ENCODE data around the gene PRKAG3. TPM values are rescaled to one million over a fixed set of nuclear protein-coding genes. Genes with fewer than 3 reads are reported as not detected.

Gene PRKAG3
- total and polyA plus RNA-seq, 2 experiments from 2014 or later = not detected

DNA sequence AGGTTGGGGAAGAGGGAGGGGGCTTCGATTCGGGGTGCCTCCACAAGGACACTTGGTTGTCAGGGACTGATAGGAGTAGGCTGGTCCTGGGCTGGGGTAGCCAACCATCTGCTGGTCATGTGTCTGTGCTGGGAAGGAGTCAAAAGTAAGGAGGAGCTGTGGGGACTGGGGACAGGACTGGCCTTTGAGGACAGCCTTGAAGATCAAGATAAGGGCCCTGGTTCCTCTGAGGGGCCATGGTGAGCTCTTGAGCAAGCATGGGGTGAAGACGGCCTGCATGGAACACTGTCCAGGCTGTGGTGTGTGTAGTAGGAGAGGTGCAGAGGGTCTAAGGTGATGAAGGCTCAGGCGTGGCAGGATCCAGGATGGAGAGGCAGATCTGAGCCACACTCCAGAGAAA, 47.9 kb downstream of the PRKAG3 start:
- in situ Hi-C loops (cut with MboI) = no loop called here
- Histone ChIP-seq H3K9ac (no peak overlapping the region), H2AFZ (no peak overlapping the region), H3K27ac (no peak overlapping the region), H3F3A (ENCODE audit: insufficient read depth) (no peaks in the 10 kb centered on the region), H3K79me2 (ENCODE audit: insufficient read depth) (no peaks in the 10 kb centered on the region), H3K9me2 (ENCODE audit: insufficient read depth) (no peaks in the 10 kb centered on the region), H3K36me3 (ENCODE audit: low read depth) (no peaks in the 10 kb centered on the region), H3K4me1 (ENCODE audit: insufficient read depth) (no peaks in the 10 kb centered on the region), H3K27me3 (replicated peaks; ENCODE audit: insufficient read depth) (no peaks in the 10 kb centered on the region), H3K9me3 (ENCODE audit: low read depth) (no peaks in the 10 kb centered on the region), H3K4me2 (ENCODE audit: unreplicated experiment) (no peak overlapping the region), H4K20me1 (ENCODE audit: insufficient read depth) (no peaks in the 10 kb centered on the region), H3K4me3 (no peak overlapping the region)
- DNase-seq = no peak
- TF ChIP-seq EZH2phosphoT487 (IDR thresholded peaks at IDR 0.05; ENCODE audit: insufficient read depth, low read depth) (no peak), EZH2 (IDR thresholded peaks at IDR 0.05; ENCODE audit: insufficient read depth, poor library complexity, severe bottlenecking) (no peak)
- 98 to 99% methylated on average over 4 of the region's 4 CpGs for WGBS, 2 experiments (ENCODE audit: low coverage in 1 of 2, low lambda C conversion rate in 2 of 2, missing lambda C conversion rate in 2 of 2)

DNA sequence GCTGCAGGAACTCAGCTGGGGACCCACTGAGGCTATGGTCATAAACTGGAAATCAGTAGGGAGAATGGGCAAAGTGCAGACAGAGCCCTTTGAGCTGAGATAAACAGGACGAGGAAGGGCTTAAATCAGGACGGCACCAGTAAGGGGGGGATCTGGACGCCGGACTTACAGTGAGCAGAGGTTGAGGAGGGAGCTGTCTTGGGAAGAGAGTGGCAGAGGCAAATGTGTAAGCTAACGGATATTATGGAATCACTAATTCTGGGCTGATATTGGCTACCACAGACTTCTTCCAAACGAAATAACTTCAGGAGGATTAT, 49.1 kb downstream of the PRKAG3 start:
- H3K27me3 ChIP-seq (replicated peaks; ENCODE audit: insufficient read depth) = no peaks in the 10 kb centered on the region
- H3F3A ChIP-seq (ENCODE audit: insufficient read depth) = no peaks in the 10 kb centered on the region
- peak overlapping the region; percentile 92 for H2AFZ ChIP-seq
- H3K4me2 ChIP-seq (ENCODE audit: unreplicated experiment) = peak overlapping the region; percentile 90
- peak overlapping the region; percentile 76 for H3K4me3 ChIP-seq
- H3K4me1 ChIP-seq (ENCODE audit: insufficient read depth) = no peaks in the 10 kb centered on the region
- peak overlapping the region; percentile 85 for H3K9ac ChIP-seq
- no peak for DNase-seq
- H4K20me1 ChIP-seq (ENCODE audit: insufficient read depth) = no peaks in the 10 kb centered on the region
- WGBS, 2 experiments (ENCODE audit: low coverage in 1 of 2, low lambda C conversion rate in 2 of 2, missing lambda C conversion rate in 2 of 2) = 21% methylated on average over 6 of the region's 6 CpGs
- H3K36me3 ChIP-seq (ENCODE audit: low read depth) = no peaks in the 10 kb centered on the region
- no peak for TF ChIP-seq EZH2 (IDR thresholded peaks at IDR 0.05; ENCODE audit: insufficient read depth, poor library complexity, severe bottlenecking)
- no peak for TF ChIP-seq EZH2phosphoT487 (IDR thresholded peaks at IDR 0.05; ENCODE audit: insufficient read depth, low read depth)
- H3K79me2 ChIP-seq (ENCODE audit: insufficient read depth) = no peaks in the 10 kb centered on the region
- no peak overlapping the region for H3K27ac ChIP-seq
- no peaks in the 10 kb centered on the region for H3K9me2 ChIP-seq (ENCODE audit: insufficient read depth)
- no peaks in the 10 kb centered on the region for H3K9me3 ChIP-seq (ENCODE audit: low read depth)
- in situ Hi-C loops (cut with MboI) = no loop called here

DNA sequence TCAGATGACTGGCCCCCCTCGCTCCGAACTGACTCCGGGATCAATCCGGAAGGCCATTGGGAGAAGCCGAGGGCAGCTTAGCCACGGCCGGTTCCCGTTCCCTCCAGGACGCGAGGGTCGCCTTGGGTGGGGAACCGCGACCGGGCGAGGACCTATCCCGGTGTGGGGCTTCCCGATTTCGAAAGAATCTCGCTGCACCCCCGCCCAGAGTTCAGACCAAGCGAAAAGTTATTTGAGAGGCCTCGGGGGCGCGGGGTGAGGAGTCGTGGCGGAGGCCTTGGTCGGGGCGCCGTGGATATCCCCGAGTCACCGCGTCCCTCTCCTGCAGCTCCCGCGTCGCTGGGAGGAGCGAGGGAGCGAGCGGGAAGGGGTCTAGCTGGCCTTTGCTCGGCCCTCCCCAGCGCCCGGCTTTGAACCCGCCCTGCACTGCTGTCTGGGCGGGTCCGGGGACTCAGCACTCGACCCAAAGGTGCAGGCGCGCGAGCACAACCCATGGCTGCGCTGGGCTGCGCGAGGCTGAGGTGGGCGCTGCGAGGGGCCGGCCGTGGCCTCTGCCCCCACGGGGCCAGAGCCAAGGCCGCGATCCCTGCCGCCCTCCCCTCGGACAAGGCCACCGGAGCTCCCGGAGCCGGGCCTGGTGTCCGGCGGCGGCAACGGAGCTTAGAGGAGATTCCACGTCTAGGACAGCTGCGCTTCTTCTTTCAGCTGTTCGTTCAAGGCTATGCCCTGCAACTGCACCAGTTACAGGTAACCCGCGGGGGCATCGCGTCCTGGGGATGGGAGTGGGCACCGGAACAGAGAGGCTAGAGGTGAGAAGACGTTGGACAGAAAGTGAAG, 49.7 kb downstream of the PRKAG3 start, which contains the start of gene CYP27A1:
Gene CYP27A1, plus strand, starts transcription at position 457 of the 837 bp plus-strand sequence. Its CDS starts 36 bp downstream, at position 493.
- H3K9me3 ChIP-seq (ENCODE audit: low read depth) = peaks cover 4% of the 10 kb centered on the region
- DNase-seq = peak; percentile 62
- H3K9me2 ChIP-seq (ENCODE audit: insufficient read depth) = no peaks in the 10 kb centered on the region
- no peaks in the 10 kb centered on the region for H3K79me2 ChIP-seq (ENCODE audit: insufficient read depth)
- no peak within 1 kb of the TSS for H3K27ac ChIP-seq
- peak within 1 kb of the TSS; percentile 85 for H3K9ac ChIP-seq
- 2 to 3% methylated on average over 69 to 74 of the region's 76 CpGs for WGBS, 2 experiments (ENCODE audit: low coverage in 1 of 2, low lambda C conversion rate in 2 of 2, missing lambda C conversion rate in 2 of 2)
- peak within 1 kb of the TSS; percentile 90 for H3K4me2 ChIP-seq (ENCODE audit: unreplicated experiment)
- peak within 1 kb of the TSS; percentile 92 for H2AFZ ChIP-seq
- no peaks in the 10 kb centered on the region for H3K36me3 ChIP-seq (ENCODE audit: low read depth)
- H3K4me3 ChIP-seq = peak within 1 kb of the TSS; percentile 76
- TF ChIP-seq EZH2 (IDR thresholded peaks at IDR 0.05; ENCODE audit: insufficient read depth, poor library complexity, severe bottlenecking) (no peak), EZH2phosphoT487 (IDR thresholded peaks at IDR 0.05; ENCODE audit: insufficient read depth, low read depth) (no peak)
- in situ Hi-C loops (cut with MboI) = no loop called here
- no peaks in the 10 kb centered on the region for H3F3A ChIP-seq (ENCODE audit: insufficient read depth)
- no peaks in the 10 kb centered on the region for H4K20me1 ChIP-seq (ENCODE audit: insufficient read depth)
- H3K4me1 ChIP-seq (ENCODE audit: insufficient read depth) = no peaks in the 10 kb centered on the region
- no peaks in the 10 kb centered on the region for H3K27me3 ChIP-seq (replicated peaks; ENCODE audit: insufficient read depth)

DNA sequence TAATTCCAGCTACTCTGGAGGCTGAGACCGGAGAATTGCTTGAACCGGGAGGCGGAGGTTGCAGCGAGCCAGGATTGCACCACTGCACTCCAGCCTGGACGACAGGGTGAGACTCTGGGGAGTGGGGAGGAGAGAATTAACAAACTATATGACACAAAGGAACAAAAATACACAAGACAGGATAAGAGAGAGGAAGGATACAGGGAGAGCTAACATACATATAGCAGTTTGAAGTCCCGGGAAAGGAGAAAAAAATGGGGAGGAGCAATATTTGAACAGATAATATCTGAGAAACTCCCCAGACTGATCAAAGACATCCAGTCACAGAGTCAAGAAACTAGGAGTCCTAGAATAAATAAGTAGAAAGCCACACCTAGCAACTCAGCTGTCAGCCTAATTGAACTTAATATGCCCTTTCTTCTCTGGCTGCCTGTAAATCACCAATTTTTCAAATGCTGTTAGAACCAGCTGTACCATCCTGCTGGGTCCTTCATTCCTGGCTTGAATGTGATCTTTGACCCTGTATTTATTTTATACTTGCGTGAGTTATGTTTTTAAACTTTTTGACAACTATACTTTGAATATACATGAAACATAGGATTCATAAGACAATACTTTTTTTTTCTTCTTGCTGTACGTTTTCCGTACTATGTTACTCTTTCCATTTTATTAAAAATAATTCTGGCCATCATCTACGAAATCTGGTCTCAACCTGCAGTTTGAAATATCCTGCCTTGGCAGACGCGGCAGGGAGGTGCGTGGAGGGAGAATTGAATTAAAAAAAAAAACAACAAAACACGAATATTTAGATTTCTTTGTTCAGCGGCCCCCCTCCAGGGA, 50.5 kb downstream of the PRKAG3 start:
- H4K20me1 ChIP-seq (ENCODE audit: insufficient read depth) = no peaks in the 10 kb centered on the region
- no peaks in the 10 kb centered on the region for H3F3A ChIP-seq (ENCODE audit: insufficient read depth)
- no peak overlapping the region for H3K27ac ChIP-seq
- H3K4me3 ChIP-seq = peak overlapping the region; percentile 76
- peak overlapping the region; percentile 85 for H3K9ac ChIP-seq
- H3K36me3 ChIP-seq (ENCODE audit: low read depth) = no peaks in the 10 kb centered on the region
- DNase-seq = peak; percentile 3
- H3K79me2 ChIP-seq (ENCODE audit: insufficient read depth) = no peaks in the 10 kb centered on the region
- peak overlapping the region; percentile 90 for H3K4me2 ChIP-seq (ENCODE audit: unreplicated experiment)
- H3K9me2 ChIP-seq (ENCODE audit: insufficient read depth) = no peaks in the 10 kb centered on the region
- TF ChIP-seq EZH2phosphoT487 (IDR thresholded peaks at IDR 0.05; ENCODE audit: insufficient read depth, low read depth) (no peak), EZH2 (IDR thresholded peaks at IDR 0.05; ENCODE audit: insufficient read depth, poor library complexity, severe bottlenecking) (no peak)
- no peaks in the 10 kb centered on the region for H3K27me3 ChIP-seq (replicated peaks; ENCODE audit: insufficient read depth)
- in situ Hi-C loops (cut with MboI) = no loop called here
- H2AFZ ChIP-seq = peak overlapping the region; percentile 92
- whole genome bisulfite sequencing, 2 experiments (ENCODE audit: low coverage in 1 of 2, low lambda C conversion rate in 2 of 2, missing lambda C conversion rate in 2 of 2) = 24 to 26% methylated on average over 15 of the region's 15 CpGs
- no peaks in the 10 kb centered on the region for H3K4me1 ChIP-seq (ENCODE audit: insufficient read depth)
- peaks cover 5% of the 10 kb centered on the region for H3K9me3 ChIP-seq (ENCODE audit: low read depth)
